HG03097 (cell line): ENCODE results near the gene SLC24A4.

Experiments used
- ATAC-seq: cut with Tn5 transposase; IDR thresholded peaks from one replicate; pipeline ENCODE4 v1.9.1; 2021; ENCODE audit not compliant: unreplicated experiment, low FRiP score

SLC24A4 gene

GRCh38 chr14:92323011-92323915, at the start of gene SLC24A4:
TSS of gene SLC24A4 (plus strand) at chr14:92323165. CDS start at chr14:92323831, 666 bp downstream.
- ATAC-seq: no peak

GRCh38 chr14:92273166-92273565, 49.8 kb upstream of the SLC24A4 start:
- no peak for ATAC-seq

DNA sequence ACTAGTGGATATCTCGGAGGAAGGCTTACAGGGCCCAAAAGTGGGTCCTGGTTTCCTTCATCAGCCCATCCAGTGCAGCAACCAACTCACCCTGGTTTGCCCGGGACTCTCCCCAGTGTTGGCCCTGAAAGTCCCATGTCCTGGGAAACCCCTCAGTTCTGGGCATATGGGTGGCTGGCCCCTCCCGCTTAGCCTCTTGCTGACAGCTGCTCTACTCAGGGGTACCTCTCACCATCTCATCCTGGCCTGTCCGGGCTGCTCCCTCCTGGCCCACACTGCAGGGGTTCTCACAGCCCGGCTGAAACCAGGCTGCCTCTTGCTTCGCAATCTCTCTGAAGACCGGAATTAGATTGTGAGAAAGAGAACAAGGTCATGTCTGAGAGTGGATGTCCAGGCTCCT, 48.9 kb upstream of the SLC24A4 start:
- no peak for ATAC-seq

- ATAC-seq: no peak
Measured at GRCh38 chr14:92276074-92276473, 46.9 kb upstream of the SLC24A4 start.

GRCh38 chr14:92277031-92277430, 45.9 kb upstream of the SLC24A4 start:
- no peak for ATAC-seq

- no peak for ATAC-seq
Measured at GRCh38 chr14:92280554-92281262, 42.3 kb upstream of the SLC24A4 start.

DNA sequence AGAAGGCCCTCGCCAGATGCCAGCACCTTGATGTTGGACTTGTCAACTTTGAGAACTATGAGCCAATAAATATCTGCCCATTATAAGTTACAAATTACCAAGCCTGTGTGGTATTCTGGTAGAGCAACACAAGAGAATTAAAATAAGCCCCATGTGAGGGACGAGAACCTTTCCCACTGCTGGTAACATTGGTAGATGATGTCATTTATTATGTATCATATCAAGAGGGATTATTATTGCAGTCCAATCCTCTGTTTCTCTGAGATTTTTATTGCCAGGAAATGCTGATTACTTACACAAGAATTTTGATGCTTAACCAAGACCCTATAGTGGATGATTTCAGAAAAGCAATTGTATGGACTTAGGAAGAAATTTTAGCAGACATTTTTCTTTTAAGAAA, 40.3 kb upstream of the SLC24A4 start:
- ATAC-seq: no peak

DNA sequence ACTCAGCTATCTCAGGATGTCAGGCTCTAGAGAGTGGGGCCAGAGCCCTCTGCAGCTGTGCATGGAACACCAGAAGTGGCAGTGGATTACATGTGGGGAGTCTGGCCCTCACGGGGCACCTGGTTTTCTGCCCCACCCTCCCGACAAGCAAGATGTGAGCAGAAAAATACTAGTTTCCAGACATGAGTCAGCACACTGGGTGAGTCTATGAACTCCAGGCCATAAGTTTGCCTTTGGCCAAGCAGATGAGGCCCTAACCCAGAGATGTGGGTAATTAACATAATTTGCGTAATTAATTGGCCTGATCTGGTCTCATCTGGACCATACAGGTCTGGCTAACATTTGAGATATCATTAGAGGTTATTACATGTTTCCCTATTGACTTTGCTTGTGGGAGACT, 37.7 kb upstream of the SLC24A4 start:
- no peak for ATAC-seq

DNA sequence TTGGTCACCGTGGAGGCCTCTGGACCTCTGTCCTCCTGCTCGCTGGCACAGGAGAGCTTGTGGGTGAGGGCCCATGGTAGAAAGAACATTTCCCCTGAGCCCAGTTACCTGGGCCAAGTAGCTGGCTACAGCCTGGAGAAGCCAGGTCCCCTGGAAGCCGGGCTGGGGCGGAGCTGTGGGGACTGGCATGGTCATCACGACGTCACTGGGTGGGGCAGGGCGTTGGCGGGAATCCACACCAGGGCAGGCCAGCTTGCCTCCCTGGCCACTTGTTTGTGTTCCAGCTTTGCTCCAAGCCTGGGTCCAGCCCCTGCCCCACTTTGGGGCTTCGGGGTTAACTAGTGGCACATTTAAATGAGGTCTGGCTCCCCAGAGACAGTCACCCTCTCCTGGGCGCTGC, 35.0 kb upstream of the SLC24A4 start:
- no peak for ATAC-seq

- no peak for ATAC-seq
Measured at GRCh38 chr14:92288994-92289660, 33.8 kb upstream of the SLC24A4 start.

DNA sequence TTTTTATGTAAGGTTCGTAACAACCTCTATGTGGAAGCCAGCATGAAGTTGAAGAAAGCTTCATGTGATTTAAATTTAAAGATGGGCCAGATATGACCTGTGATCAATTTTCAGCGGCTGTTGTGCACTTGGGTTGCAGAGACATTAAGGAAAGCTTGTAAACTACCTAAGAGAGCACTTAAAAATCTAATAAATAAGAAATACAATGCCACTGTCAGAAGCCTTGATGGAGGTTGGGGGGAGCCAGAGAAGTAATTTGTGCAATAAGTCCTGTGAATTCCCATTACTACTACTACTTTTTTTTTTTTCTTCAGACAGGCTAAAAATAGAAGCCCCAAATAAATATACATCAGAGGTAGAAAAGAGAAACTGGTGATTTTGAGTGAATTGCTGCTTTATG, 30.3 kb upstream of the SLC24A4 start:
- ATAC-seq: no peak

- no peak for ATAC-seq
Measured at GRCh38 chr14:92294506-92294905, 28.5 kb upstream of the SLC24A4 start.

DNA sequence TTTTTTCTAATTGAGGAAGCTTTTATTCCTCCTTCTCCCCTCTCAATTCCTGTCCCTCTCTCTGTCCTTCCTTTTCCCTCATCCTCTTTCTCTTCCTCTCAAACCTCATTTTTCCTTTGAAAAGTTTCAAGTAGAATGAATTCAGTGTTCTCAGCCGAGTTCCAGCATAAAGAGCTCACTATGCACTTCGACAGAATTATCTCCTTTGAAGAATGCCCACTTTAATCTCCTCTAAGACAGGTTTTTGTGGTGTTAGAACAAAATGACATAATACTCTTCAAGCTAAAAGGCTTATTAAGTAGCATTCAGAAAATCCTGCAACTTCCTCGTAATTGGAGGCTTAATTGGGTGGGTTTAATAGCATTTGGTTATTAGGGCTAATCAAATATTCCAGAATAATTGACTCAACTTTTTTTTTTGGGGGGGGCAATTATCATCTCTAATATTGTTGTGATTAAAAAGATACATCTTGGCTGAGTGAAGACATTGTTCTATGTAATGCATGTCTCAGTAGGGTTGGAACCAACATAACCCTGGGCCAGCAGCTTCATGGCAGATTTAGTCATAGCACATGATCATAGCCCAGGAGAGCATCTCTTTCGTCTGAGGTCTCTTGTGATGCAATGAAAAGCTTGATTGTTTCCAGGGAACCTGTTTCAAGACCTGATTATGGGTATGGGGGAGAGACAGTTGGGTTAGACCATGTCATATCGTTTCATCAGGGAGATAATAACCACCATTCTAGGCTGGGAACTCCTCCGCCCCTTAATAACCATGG, 25.0 kb upstream of the SLC24A4 start:
- no peak for ATAC-seq

DNA sequence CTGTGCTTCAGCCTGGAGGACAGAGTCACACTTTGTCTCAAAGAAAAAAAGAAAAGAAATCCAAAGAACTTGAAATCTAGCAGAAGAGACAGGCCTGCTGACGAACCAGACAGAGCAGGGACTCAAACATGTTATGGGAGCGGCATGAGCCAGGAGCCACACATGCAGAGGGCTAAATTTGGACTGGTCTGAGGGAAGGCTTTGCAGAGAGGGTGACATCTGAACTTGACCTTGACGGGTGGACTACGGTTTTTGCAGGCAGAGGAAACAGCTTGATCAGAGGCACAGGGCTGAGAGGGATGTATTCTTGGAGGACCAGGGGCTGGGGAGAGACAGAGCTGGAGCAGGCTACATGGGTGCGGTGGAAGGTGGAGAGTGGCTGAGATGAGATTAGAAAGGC, 20.5 kb upstream of the SLC24A4 start:
- ATAC-seq: no peak

DNA sequence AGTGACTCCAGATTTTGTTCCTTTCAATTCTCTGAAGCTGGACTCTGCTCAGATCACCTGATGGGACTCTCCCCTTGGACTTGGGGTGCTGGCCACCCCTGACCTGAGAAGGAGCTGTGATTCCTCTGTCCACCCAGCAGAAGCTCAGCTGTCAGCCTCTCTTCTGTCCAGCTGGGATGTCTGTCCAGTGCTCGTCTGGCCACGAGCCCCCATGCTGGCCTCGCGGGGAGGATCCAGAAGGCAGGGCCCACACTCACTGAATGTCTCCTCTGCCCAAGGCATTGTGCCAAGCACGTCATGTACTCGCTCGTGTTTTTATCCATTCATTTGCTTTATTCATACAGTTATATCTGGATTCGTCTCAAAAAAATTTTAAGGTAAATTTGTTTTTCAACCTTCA, 14.2 kb upstream of the SLC24A4 start:
- ATAC-seq: no peak

DNA sequence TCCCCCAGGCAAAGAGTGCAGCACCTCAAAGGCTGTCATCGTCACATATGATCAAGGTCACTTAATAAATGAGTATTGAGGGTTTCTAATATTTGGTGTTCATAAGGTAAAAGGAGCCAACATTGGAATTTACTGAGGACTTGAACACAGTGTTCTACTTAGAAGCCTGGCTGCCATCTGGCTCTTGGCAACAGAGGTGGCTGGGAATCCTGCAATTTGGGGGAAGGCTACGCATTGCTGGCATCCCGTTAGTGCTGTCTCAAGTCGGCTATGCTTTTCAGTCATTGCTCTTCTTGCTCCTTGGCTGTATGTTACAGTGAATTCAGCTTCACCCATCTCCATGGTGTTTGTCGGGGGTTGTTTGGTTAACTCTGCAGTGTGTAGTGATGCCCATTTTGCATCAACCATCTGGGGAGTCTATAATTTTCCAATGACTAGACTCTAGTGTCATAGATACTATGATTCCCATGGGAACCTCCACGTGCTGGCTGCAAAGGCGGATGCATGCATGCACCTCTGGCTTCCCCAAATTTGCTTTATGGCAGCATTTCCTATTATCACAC, 12.9 kb upstream of the SLC24A4 start:
- ATAC-seq: no peak

DNA sequence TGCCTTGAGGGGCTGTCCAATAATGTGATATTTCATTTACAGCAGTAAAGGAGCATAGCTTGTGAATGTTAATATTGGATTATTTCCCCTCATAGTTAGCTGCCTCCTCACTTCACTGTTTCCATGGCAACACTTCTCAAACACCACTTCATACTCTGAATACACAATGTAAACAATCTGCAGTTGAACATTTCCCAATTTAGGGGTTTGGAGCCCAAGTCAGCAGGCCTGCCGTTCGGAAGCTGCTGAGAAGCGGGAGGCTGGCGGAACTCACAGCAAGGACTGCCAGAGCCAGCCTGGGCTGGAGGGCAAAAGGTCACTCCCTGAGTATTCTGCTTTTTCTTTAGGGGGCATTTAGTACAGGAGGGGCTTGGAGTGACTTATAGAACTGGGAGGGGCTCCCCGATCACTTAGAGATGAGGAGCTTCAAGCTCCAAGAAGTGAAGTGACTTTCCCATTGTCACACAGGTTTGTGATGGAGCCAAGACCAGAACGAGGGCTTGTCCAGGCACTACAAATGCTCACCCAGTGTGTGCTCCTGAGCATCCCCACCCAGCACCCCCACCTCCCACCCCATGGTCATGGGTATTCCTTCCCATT, 12.1 kb upstream of the SLC24A4 start:
- no peak for ATAC-seq

DNA sequence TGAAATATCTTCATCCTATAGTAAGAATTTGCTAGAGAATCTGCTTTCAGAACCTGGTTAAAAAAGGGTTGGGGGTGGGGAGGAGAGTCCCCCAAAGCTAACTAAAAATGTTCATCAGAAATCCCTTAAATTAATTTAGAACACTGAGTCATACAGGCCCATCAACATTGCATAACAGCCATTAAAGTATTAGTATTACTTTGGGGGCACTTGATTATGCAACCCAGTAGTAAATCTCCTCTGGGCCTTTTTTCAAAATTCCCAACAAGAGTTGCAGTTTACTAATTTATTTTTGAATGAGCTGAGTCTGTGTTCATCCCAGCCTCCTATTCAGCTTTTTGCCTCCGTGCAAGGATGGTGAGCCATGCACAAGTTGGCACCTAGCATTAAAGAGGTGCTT, 8.8 kb upstream of the SLC24A4 start:
- ATAC-seq: no peak

GRCh38 chr14:92315050-92315805, 7.7 kb upstream of the SLC24A4 start:
- no peak for ATAC-seq
